HL-60 (cell line): ENCODE measurements around the gene MACROD2.

Experiments used
- DNase-seq, 2 experiments: peaks; one replicate each; pipeline ENCODE4 v3.0.0-alpha.2; 2010 to 2020; ENCODE audit warnings: low read depth in 1 of 2, low spot score in 1 of 2
- H3K27ac ChIP-seq: fragments of 250-450 bp; sonication (Bioruptor Pico); replicated peaks from 2 replicates; pipeline ENCODE4 v1.5.1; 2020; ENCODE audit warnings: mild to moderate bottlenecking, moderate library complexity
- H3K27me3 ChIP-seq: fragments of 250-450 bp; sonication (Bioruptor Pico); 2 replicates; pipeline ENCODE4 v1.5.1; 2021; ENCODE audit warnings: mild to moderate bottlenecking, moderate library complexity; ENCODE audit not compliant: insufficient read depth, poor library complexity, severe bottlenecking
- H3K4me3 ChIP-seq: replicated peaks from 2 replicates; pipeline ENCODE4 v1.5.1; 2011; ENCODE audit warnings: mild to moderate bottlenecking, control low read depth, low read length; ENCODE audit not compliant: insufficient read depth
- CTCF ChIP-seq: IDR thresholded peaks from one replicate; pipeline ENCODE4 v1.5.1; 2011; ENCODE audit warnings: low read length, control low read depth, inconsistent platforms; ENCODE audit not compliant: insufficient read depth
- GABPA ChIP-seq: IDR thresholded peaks from 2 replicates; pipeline ENCODE4 v1.6.1; 2012; ENCODE audit warnings: low read depth
- POLR2AphosphoS5 ChIP-seq: IDR thresholded peaks from 2 replicates; pipeline ENCODE4 v1.6.1; 2012; ENCODE audit warnings: low read depth
- REST ChIP-seq: IDR thresholded peaks from 2 replicates; pipeline ENCODE4 v1.6.1; 2012; ENCODE audit warnings: low read depth; ENCODE audit not compliant: insufficient replicate concordance
- SPI1 ChIP-seq: IDR thresholded peaks from 2 replicates; pipeline ENCODE4 v1.6.1; 2012; ENCODE audit warnings: low read depth, mild to moderate bottlenecking, borderline replicate concordance

Gene MACROD2

GRCh38 chr20:15742627-15743026 lies 1747.3 kb downstream of the MACROD2 start:
- TF ChIP-seq POLR2AphosphoS5 = no peak
- no peak for TF ChIP-seq REST
- no peak for TF ChIP-seq GABPA
- no peak for TF ChIP-seq SPI1
- no peak for TF ChIP-seq CTCF
- Histone ChIP-seq H3K4me3 (no peak overlapping the region), H3K27me3 (no peaks in the 10 kb centered on the region), H3K27ac (no peak overlapping the region)
- no peak for DNase-seq

DNA sequence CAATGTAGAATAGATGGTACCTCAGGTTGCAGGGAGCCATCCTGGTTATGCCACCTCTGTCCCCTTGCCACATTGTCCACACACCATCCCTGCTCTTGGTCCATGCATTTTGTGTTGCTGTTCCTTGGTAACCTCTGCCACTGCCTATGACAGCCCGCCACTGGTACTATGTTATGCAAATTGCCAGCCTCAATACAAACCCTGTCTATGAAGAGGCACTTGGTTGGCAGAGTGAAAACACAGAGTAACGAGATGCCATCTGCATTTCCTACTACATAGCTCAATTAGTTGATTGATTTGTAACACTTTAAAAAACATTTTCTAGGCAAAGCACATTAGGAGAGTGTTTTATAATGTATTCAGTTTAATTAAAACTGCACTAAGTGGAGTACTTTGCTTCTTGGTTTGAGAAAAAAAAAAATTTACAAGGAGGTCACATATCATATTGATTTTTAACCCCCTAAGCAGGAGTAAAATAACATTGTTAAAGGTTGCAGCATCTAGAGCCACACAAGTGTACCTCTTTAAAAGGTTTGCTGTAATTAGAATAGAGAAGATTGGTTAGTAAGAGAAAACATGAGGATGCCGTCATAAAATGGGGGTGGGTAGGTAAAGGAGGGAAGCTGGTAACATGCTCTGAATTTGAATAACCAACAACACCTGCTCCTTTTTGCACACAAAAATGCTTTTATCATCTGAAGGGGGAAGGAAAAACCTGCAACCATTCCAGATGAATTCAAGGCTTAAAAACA lies 1760.9 kb downstream of the MACROD2 start:
- no peak overlapping the region for H3K4me3 ChIP-seq
- H3K27ac ChIP-seq = no peak overlapping the region
- TF ChIP-seq CTCF (no peak), SPI1 (no peak), REST (no peak), GABPA (no peak), POLR2AphosphoS5 (no peak)
- no peak for DNase-seq
- no peaks in the 10 kb centered on the region for H3K27me3 ChIP-seq

DNA sequence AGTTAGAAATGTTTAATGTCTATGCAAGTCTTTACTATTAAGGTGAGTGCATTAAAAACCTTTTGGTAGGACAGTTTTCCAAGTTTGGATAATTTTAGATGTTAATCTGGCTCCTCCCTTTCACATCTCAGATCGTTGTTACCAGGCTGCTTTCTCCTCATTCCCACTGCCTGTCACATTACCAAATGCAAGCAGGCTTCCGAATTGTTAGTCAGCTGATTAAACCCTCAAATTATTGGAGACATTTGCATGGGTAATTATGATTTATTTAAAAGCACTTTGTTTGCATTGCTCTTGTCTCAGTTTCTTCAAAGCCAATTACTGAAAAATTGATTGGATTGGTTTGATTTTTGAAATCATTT lies 1761.4 kb downstream of the MACROD2 start:
- TF ChIP-seq REST (no peak), POLR2AphosphoS5 (no peak), SPI1 (no peak), GABPA (no peak), CTCF (no peak)
- no peaks in the 10 kb centered on the region for H3K27me3 ChIP-seq
- no peak for DNase-seq
- no peak overlapping the region for H3K4me3 ChIP-seq
- H3K27ac ChIP-seq = no peak overlapping the region
